GM12872 (cell line): ENCODE results near the gene SRF.

Experiments
- TF ChIP-seq, protein P1 (sequence below): IDR thresholded peaks from 3 replicates; pipeline ENCODE4 v1.5.1; 2011; ENCODE audit warnings: low read depth, mild to moderate bottlenecking, low read length, moderate library complexity; ENCODE audit not compliant: insufficient read depth

Gene SRF

DNA sequence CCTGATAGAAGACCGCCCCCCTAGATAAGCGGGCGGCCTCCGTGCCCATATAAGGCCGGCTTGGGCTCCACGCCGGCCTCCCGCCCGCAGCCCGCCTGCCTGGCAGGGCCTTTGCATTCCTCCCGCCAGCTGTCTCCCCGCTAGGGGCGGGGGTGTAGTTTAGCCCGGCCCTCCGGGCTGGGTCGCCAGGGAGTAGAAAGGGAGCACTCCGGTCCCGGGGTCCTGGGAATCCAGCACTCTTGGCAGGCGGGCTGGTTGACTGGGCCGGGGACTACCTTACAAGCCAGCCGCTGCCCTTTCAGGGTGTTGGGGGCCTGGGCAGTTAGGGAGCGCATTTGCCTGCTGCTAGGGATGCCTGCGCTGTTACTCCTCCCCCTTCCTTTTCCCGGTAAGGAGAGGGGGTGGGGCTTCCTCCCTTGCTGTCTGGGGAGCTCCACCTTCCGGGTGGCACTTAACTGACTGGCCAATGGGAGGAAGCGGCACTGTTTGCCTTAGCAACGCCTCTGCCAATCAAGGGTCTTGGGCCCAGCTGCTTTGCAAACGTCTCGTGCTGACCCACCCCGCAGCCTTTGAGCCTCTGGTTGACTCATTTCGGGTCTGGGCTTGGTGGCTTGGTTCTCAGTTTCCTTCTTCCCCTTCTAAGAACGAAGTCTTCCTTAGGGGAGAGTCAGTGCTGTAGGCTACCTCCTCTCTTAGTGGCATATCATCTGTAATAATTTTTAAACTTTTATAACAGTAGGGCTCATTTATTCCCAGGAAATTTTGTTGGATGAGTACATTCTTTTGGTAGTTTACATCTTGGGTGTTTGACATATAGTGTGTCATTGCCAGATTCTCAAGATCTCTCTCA lies 3.4 kb downstream of the SRF start:
- TF ChIP-seq, protein P1, sequence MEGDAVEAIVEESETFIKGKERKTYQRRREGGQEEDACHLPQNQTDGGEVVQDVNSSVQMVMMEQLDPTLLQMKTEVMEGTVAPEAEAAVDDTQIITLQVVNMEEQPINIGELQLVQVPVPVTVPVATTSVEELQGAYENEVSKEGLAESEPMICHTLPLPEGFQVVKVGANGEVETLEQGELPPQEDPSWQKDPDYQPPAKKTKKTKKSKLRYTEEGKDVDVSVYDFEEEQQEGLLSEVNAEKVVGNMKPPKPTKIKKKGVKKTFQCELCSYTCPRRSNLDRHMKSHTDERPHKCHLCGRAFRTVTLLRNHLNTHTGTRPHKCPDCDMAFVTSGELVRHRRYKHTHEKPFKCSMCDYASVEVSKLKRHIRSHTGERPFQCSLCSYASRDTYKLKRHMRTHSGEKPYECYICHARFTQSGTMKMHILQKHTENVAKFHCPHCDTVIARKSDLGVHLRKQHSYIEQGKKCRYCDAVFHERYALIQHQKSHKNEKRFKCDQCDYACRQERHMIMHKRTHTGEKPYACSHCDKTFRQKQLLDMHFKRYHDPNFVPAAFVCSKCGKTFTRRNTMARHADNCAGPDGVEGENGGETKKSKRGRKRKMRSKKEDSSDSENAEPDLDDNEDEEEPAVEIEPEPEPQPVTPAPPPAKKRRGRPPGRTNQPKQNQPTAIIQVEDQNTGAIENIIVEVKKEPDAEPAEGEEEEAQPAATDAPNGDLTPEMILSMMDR, result no peak

DNA sequence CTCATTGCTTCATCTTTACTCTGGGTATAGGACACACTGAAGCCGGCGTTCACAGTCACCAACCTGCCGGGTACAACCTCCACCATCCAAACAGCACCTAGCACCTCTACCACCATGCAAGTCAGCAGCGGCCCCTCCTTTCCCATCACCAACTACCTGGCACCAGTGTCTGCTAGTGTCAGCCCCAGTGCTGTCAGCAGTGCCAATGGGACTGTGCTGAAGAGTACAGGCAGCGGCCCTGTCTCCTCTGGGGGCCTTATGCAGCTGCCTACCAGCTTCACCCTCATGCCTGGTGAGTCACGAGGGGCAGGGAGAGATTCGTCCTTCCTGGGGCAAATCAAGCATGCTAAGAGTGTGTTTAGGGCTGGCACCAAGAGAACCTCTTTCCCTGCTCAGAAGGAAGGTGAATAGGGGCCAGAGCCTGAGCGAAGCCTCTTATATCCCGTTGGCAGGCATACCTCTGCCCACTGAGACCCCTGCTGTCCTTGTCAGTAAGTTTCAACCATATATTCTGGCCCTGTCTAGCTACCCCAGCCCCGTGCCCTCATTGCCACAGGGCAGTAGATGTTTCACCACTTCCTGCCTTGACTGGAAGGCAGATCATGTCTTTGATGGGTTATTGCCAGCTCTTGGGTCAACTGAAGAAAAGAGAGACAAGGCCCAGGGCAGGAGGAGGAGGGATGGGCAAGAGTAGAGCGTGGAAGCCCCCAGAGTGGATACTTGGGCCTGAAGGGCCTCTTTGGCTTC lies 4.8 kb downstream of the SRF start:
- TF ChIP-seq, protein P1, result no peak

DNA sequence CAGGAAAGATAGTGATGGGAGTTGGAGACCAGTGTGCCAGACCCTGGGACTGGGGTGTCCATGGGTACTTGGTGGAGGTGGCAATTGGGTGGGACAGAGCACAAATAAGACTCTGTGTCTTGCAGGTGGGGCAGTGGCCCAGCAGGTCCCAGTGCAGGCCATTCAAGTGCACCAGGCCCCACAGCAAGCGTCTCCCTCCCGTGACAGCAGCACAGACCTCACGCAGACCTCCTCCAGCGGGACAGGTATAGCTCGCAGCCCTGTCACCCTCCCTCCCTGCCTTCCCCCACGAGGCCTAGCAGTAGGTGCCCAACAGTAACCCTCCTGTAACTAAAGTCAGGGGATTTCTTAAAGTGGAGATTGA lies 5.3 kb downstream of the SRF start:
- TF ChIP-seq, protein P1, result no peak

DNA sequence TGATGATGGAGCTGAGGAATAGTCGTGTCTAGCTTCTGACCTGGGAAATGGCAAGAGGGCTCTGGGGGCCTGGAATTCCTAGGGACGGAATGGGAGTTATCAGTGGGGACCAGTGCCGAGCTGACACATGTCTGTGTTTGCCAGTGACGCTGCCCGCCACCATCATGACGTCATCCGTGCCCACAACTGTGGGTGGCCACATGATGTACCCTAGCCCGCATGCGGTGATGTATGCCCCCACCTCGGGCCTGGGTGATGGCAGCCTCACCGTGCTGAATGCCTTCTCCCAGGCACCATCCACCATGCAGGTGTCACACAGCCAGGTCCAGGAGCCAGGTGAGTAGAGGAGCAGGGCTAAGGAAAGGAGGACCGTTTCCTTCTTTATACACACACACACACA lies 7.1 kb downstream of the SRF start:
- TF ChIP-seq, protein P1, result no peak

DNA sequence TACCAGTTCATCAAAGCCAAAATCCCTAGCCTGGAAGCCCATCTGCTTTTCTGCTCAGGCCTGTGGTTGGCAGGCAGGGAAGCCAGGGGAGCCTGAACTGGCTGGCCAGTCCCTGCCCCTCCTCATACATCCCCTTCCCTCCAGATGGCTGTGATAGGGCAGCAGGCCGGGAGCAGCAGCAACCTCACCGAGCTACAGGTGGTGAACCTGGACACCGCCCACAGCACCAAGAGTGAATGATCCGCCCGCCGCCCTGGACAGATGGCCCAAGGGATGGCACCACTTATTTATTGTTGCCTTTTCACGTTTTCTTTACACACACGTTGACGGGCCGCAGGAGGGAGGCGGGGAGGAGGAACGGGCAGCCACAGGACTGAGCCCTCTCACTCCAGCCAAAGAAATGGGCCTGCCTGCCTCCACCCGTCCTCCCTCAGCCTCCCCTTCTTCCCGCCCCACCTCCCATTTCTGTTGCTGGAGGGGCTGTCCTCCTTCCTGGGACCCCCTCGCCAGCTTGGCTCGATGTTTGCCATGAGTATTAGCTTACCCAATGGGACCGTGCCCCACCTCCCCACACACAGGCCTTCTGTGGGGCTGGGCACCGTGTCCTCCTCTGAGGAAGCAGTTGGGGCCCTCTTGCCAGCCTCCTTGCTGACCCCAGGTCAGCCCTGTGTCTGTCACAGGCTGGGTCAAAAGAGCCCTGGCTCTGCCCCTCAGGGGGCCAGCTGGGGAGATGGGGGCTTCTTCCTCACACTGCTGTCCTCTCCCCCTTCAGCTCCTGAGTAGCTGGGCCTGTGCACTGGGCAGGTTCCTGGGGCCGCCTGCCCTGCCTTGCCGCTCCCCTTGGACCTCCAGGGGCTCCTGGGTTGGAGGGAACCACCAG lies 8.1 kb downstream of the SRF start:
- TF ChIP-seq, protein P1, result no peak

DNA sequence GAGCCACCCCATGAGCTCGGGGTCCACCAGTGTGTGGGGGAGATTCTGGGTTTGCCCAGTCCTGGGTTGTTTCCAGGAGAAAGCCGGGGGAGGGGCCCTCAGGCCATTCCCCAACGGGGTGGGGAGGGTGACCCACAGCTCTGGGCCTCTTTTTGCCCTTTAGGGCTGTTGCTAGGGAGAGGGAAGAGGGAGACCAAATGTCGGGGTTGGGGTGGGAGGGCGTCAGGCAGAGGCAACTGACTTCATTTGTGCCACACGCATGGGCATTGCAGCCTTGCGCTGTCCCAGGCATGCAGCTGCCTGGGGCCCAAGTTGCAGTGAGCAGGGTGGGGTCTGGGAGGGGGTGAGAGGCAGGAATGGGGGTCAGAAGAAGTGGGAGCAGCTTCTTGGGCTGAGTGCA lies 9.0 kb downstream of the SRF start:
- TF ChIP-seq, protein P1, result no peak

DNA sequence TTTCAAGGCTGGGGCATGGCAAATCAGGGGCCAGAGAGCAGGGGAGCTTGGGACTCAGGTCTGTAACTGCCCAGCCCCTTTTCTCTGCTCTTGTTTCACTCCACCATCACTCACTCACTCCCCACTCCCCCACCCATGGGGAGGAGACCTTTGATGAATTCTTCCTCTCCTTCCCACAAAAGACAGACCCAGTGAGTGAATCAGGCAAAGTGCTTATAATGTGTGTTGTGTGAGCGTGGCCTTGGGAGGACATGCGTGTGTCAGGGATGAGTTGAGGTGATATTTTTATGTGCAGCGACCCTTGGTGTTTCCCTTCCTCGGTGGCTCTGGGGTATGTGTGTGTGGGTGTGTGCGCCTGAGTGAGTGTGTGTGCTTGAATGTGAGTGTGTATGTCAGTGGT lies 9.9 kb downstream of the SRF start:
- TF ChIP-seq, protein P1, result no peak
